K562 (cell line): Measurements from ENCODE around the gene PLEKHN1. TPM values are rescaled to one million over a fixed set of nuclear protein-coding genes. Genes with fewer than 3 reads are reported as not detected.
A peak's percentile ranks its signal among the peaks of the same experiment; 100 is the strongest.

ENCODE experiments used
- CTCFL ChIP-seq: IDR thresholded peaks from 2 replicates; pipeline ENCODE4 v1.6.1; 2011; ENCODE audit warnings: borderline replicate concordance, low read depth, mild to moderate bottlenecking, moderate library complexity, low read length; ENCODE audit not compliant: insufficient read depth, poor library complexity, severe bottlenecking
- E2F4 ChIP-seq: sonication (generic); formaldehyde crosslinking; IDR thresholded peaks from 2 replicates; pipeline ENCODE4 v1.8.0; 2022; ENCODE audit warnings: mild to moderate bottlenecking, low read depth, missing genetic modification reagents
- HIVEP1 ChIP-seq: fragments of 250-450 bp; sonication (Bioruptor Pico); IDR thresholded peaks from 2 replicates; pipeline ENCODE4 v1.4.0; 2020; ENCODE audit warnings: mild to moderate bottlenecking
- MIER1 ChIP-seq: fragments of 450-650 bp; IDR thresholded peaks from 2 replicates; pipeline ENCODE4 v1.6.1; 2016; ENCODE audit warnings: antibody characterized with exemption, mild to moderate bottlenecking, low read depth
- NCOA4 ChIP-seq: fragments of 450-650 bp; IDR thresholded peaks from 2 replicates; pipeline ENCODE4 v1.6.1; 2018; ENCODE audit warnings: mild to moderate bottlenecking; ENCODE audit not compliant: partially characterized antibody
- NFIX ChIP-seq: fragments of 250-450 bp; sonication (Bioruptor Pico); IDR thresholded peaks from 2 replicates; pipeline ENCODE4 v1.4.0; 2020; ENCODE audit warnings: low read depth, mild to moderate bottlenecking, moderate library complexity
- RAD51 ChIP-seq: fragments of 450-650 bp; IDR thresholded peaks from 2 replicates; pipeline ENCODE4 v1.7.1; 2016; ENCODE audit warnings: low read depth, mild to moderate bottlenecking, borderline replicate concordance
- RBBP5 ChIP-seq: fragments of 200-600 bp; sonication (generic); IDR thresholded peaks from 2 replicates; pipeline ENCODE4 v1.6.1; 2012; ENCODE audit warnings: borderline replicate concordance, mild to moderate bottlenecking, low read length, control low read depth, inconsistent platforms; ENCODE audit not compliant: insufficient read depth, poor library complexity, severe bottlenecking
- REST ChIP-seq, 2 experiments: fragments of 450-650 bp; formaldehyde crosslinking in 1 of 2; IDR thresholded peaks; 2 replicates each; pipeline versions ENCODE4 v1.4.0 to v1.6.1; 2014 to 2020; ENCODE audit warnings: mild to moderate bottlenecking in 2 of 2, borderline replicate concordance in 1 of 2, low read depth in 1 of 2
- SAFB ChIP-seq: fragments of 200-400 bp; formaldehyde crosslinking; IDR thresholded peaks from 2 replicates; pipeline ENCODE4 v1.6.1; 2017; ENCODE audit warnings: low read depth, low read length, borderline replicate concordance
- TFAM ChIP-seq: fragments of 250-450 bp; sonication (Bioruptor Pico); conservative IDR thresholded peaks from 2 replicates; pipeline ENCODE4 v1.5.0; 2021; ENCODE audit warnings: mild to moderate bottlenecking, moderate library complexity
- ZNF140 ChIP-seq: fragments of 250-450 bp; sonication (Bioruptor Pico); IDR thresholded peaks from 2 replicates; pipeline ENCODE4 v1.8.0; 2021; ENCODE audit warnings: moderate library complexity, mild to moderate bottlenecking, inconsistent platforms
- ZNF239 ChIP-seq: fragments of 250-450 bp; sonication (Bioruptor Pico); IDR thresholded peaks from 2 replicates; pipeline ENCODE4 v1.4.0; 2020; ENCODE audit warnings: mild to moderate bottlenecking
- polyA plus RNA-seq, 8 experiments: library from polyadenylated mRNA; depleted of rRNA in 4 of 8; stranded (reverse) in 5 of 8; unstranded in 3 of 8; fragments of >200 nt; fragmentation: Nextera tagmentation in 2 of 8; fragmentation: Illumina TruSeq in 1 of 8; extraction: Ambion mirVana in 2 of 8; extraction: Trizol in 1 of 8; gene quantifications; 2 replicates each; pipeline versions ENCODE4 v1.2.1 to v1.2.3, GENCODE V29; 2011 to 2014; ENCODE audit warnings: inconsistent platforms in 1 of 8, missing spikeins in 1 of 8
- total RNA-seq, 7 experiments: library from RNA; depleted of rRNA in 6 of 7; stranded (reverse); fragments of >200 nt in 6 of 7; fragmentation: Illumina TruSeq in 2 of 7; extraction: Trizol in 2 of 7; gene quantifications; 2 replicates each; pipeline versions ENCODE4 v1.2.1 to v1.2.3, GENCODE V29; 2011 to 2021; ENCODE audit warnings: low replicate concordance in 1 of 7

PLEKHN1 gene
- total and polyA plus RNA-seq, 9 of the 15 experiments (the other 6 are each of a cell fraction or from before 2014, with no cell fraction given), result 0.07 to 1.5 (median 0.13) TPM; not detected in 2

DNA sequence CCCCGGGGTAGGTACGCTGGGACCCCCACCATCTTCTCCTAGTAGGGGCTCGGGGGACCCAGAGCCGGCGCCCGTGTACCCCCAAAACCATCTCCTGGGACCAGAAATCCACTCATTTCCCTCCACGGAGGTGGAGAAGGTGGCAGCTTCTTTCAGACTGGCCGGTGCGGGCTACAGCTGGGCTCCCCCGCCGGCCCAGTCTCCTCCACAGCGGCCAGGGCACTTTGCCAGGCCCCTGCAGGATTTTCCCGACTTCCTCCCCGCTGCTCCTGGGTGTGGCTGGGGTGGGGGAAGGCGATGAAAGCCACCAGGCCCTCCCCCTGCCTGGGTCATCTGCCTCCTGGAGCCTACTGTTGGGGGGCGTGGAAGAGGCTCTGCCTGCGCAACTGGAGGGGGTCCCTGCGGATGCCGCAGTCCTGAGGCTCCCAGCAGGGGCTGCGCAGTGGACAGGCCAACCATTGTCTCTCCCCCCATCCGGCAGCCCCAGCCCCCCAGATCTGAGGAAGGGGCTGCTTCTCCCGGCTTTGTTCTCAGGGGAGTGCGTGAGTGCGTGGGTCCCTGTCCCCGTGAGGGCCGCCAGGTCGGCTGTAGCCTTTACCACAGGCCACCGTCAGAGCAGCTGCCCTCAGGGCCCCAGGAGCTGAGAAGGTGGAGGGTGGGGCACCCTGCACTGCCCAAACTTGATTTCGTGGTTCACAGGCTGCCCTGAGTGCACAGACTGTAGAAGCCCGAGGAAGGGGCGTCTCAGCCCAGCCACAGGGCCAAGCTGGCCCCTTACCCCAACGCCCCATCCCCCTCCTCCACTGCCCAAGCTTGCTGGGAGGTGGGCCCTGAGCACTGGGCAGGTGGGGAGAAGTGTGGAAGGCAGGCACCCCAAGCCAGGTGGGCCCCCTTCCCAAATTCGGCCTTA is 55.0 kb downstream of the PLEKHN1 start (continued):
- no peak for TF ChIP-seq E2F4
- no peak for TF ChIP-seq ZNF239 (CRISPR knock-in tag)
- no peak for TF ChIP-seq RAD51
- no peak for TF ChIP-seq NCOA4
- peak; percentile 22; the same call in 1 of the 2 replicates for TF ChIP-seq SAFB
- TF ChIP-seq RBBP5, result peak; percentile 26
- TF ChIP-seq HIVEP1 (CRISPR knock-in tag), result no peak
- 0 out of 2 replicates have a peak, but pooled peaks have one; percentile 36 for TF ChIP-seq NFIX
- no peak for TF ChIP-seq TFAM
- TF ChIP-seq REST (IDR thresholded peaks at IDR 0.05; ENCODE audit: borderline replicate concordance), result 0 out of 2 replicates have a peak, but pooled peaks have one; percentile 3
- TF ChIP-seq REST (CRISPR knock-in tag; IDR thresholded peaks at IDR 0.05; ENCODE audit: low read depth), result peak; percentile 46; the same call in 1 of the 2 replicates
- no peak for TF ChIP-seq ZNF140 (CRISPR knock-in tag)
- no peak for TF ChIP-seq MIER1
- TF ChIP-seq CTCFL, result no peak
